Measurements from ENCODE around the gene ZGPAT. TPM values are rescaled to one million over a fixed set of nuclear protein-coding genes. Genes with fewer than 3 reads are reported as not detected.

ZGPAT gene
- total RNA-seq, 1 experiment from 2014 or later: 27.6 TPM

- no peak overlapping the region for H2BK15ac ChIP-seq (ENCODE audit: low read depth, low read length)
- H3K4me1 Mint-ChIP-seq: no peaks in the 10 kb centered on the region
- no peak overlapping the region for H2BK5ac ChIP-seq (ENCODE audit: insufficient read length, low read length)
- H3K56ac ChIP-seq (ENCODE audit: insufficient read length, low read depth, low read length): no peak overlapping the region
- H3K23me2 ChIP-seq (ENCODE audit: insufficient read length, low read depth, low read length, poor library complexity, severe bottlenecking): no peaks in the 10 kb centered on the region
- H3K27ac ChIP-seq (ENCODE audit: insufficient read length, low read depth, low read length): no peak overlapping the region
- H3K4ac ChIP-seq (ENCODE audit: low read depth, low read length): no peak overlapping the region
- H3K27me3 Mint-ChIP-seq (ENCODE audit: low read depth): no peaks in the 10 kb centered on the region; the same call in 1 of the 2 replicates
- no peak overlapping the region for H2BK120ac ChIP-seq (ENCODE audit: low read depth, low read length, poor library complexity, severe bottlenecking)
- no peak overlapping the region for H3K4me3 Mint-ChIP-seq
- H3K79me1 ChIP-seq (ENCODE audit: insufficient read depth, low read depth, low read length, poor library complexity, severe bottlenecking): no peaks in the 10 kb centered on the region
- H4K8ac ChIP-seq (replicated peaks; ENCODE audit: insufficient read length, low read depth, low read length): no peak overlapping the region
- H2BK20ac ChIP-seq (ENCODE audit: low read depth, low read length, poor library complexity, severe bottlenecking): no peak overlapping the region
- H3K36me3 Mint-ChIP-seq (ENCODE audit: insufficient read depth in 1 of 3, low read depth in 3 of 3): peaks cover 2 to 5% (median 3%) of the 10 kb centered on the region in 3 experiments; a peak in 5 of 7 replicates
- H3K18ac ChIP-seq (ENCODE audit: insufficient read length, low read depth, low read length): no peak overlapping the region
- no peak for TF ChIP-seq CTCF (conservative IDR thresholded peaks at IDR 0.05)
- H2AFZ ChIP-seq (ENCODE audit: low read length): no peak overlapping the region
- no peak overlapping the region for H3K27ac Mint-ChIP-seq
- WGBS (ENCODE audit: extremely low coverage, insufficient read length, low lambda C conversion rate): no CpG with 5 or more reads among the region's 45 CpGs
- H4K5ac ChIP-seq (ENCODE audit: insufficient read length, low read depth, low read length): no peak overlapping the region
- no peaks in the 10 kb centered on the region for H3K4me1 ChIP-seq (ENCODE audit: insufficient read depth, low read length)
- H3K14ac ChIP-seq (ENCODE audit: insufficient read depth, low read length): no peak overlapping the region; the same call in 1 of the 2 replicates
- no peaks in the 10 kb centered on the region for H3K79me2 ChIP-seq (ENCODE audit: insufficient read depth, low read length)
- no peaks in the 10 kb centered on the region for H3K9me3 ChIP-seq (ENCODE audit: control insufficient read depth, low read depth, low read length)
- no peak overlapping the region for H3K23ac ChIP-seq (ENCODE audit: insufficient read length, low read depth, low read length)
- no peak overlapping the region for H4K91ac ChIP-seq (ENCODE audit: insufficient read length, low read depth, low read length)
- no peak overlapping the region for H3K4me2 ChIP-seq (ENCODE audit: insufficient read depth, insufficient read length, low read length)
- H3K9ac ChIP-seq (ENCODE audit: extremely low read depth, insufficient read length, low read length): no peak overlapping the region
- no peak for DNase-seq
- H2AK5ac ChIP-seq (ENCODE audit: insufficient read length, low read length): no peak overlapping the region
- H4K20me1 ChIP-seq (ENCODE audit: control insufficient read depth, insufficient read depth, insufficient read length): no peaks in the 10 kb centered on the region
- no peaks in the 10 kb centered on the region for H3K27me3 ChIP-seq (ENCODE audit: insufficient read depth, low read length)
- H2BK12ac ChIP-seq (ENCODE audit: insufficient read length, low read depth, low read length): no peak overlapping the region
- no peaks in the 10 kb centered on the region for H3K9me3 Mint-ChIP-seq
- H3T11ph ChIP-seq (ENCODE audit: low read length): no peak overlapping the region
Observed at GRCh38 chr20:63686492-63687321, 21.1 kb upstream of the ZGPAT start.

Measured in H9 (cell line).